T-helper 2 cell treated with Interferon-gamma antibody and Interleukin-4, amounts not matched to agents 100 ng/mL and 5 ng/mL, for 36 hours (primary cell): ENCODE data around the gene AHCTF1. TPM values are rescaled to one million over a fixed set of nuclear protein-coding genes. Genes with fewer than 3 reads are reported as not detected.

ENCODE experiments used
- intact Hi-C: fragments of 100-400 bp; cut with micrococcal nuclease; formaldehyde crosslinking; loops from one replicate; pipeline ENCODE4 v1.15.1; 2023
- total RNA-seq: library from RNA; stranded (reverse); gene quantifications from 2 replicates; pipeline ENCODE4 v1.2.3, GENCODE V29; 2022

AHCTF1 gene, protein sequence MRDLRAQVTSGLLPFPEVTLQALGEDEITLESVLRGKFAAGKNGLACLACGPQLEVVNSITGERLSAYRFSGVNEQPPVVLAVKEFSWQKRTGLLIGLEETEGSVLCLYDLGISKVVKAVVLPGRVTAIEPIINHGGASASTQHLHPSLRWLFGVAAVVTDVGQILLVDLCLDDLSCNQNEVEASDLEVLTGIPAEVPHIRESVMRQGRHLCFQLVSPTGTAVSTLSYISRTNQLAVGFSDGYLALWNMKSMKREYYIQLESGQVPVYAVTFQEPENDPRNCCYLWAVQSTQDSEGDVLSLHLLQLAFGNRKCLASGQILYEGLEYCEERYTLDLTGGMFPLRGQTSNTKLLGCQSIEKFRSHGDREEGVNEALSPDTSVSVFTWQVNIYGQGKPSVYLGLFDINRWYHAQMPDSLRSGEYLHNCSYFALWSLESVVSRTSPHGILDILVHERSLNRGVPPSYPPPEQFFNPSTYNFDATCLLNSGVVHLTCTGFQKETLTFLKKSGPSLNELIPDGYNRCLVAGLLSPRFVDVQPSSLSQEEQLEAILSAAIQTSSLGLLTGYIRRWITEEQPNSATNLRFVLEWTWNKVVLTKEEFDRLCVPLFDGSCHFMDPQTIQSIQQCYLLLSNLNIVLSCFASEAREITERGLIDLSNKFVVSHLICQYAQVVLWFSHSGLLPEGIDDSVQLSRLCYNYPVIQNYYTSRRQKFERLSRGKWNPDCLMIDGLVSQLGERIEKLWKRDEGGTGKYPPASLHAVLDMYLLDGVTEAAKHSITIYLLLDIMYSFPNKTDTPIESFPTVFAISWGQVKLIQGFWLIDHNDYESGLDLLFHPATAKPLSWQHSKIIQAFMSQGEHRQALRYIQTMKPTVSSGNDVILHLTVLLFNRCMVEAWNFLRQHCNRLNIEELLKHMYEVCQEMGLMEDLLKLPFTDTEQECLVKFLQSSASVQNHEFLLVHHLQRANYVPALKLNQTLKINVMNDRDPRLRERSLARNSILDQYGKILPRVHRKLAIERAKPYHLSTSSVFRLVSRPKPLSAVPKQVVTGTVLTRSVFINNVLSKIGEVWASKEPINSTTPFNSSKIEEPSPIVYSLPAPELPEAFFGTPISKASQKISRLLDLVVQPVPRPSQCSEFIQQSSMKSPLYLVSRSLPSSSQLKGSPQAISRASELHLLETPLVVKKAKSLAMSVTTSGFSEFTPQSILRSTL (N-terminal part only)
- total RNA-seq = 36.2 and 40.9 TPM in 2 replicates

DNA sequence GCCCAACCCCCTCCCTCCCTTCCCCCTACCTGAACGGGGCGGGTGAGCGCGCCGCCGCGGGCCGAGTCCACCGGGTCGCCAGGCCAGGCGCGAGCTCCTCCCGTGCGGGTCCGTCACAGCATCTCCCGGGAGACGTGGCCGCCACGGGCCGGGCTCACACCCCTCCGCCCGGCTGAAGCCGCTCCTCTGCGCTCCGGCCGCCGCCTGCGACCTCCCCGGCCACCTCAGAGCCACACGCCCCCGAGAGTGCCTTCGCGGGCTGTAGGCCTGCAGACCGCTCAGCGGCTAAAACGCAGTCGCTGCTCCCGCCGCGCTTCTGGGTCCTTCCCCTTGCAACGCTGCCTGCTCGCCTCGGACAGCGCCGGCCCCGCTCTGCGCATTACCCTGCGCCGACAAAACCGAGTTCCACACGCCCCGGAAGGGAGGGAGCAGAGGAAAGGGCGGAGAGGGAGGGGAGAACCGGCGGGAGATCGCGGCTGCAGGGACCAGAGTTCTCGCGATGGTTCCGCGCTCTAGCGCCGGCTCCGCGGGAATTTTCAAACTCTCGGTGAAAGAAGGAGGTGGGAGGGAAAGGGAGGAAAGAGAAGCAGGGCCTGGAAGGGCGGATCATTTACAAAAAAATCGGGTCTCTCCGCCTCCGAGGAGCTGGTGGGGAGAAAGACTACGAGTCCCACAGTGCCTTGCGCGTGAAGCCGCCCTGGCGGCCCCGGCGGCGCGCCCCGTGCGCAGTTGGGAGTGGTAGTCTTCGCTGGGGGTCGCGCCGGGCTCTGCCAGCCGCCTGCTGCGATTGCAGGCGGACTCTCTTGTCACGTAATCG lies at the start of gene AHCTF1:
AHCTF1 (minus strand) TSS at position 400 of the 817 bp plus-strand sequence. CDS start 13,578 bp downstream, outside the sequence.
- intact Hi-C loops = loop anchor here (1.0 to 5.0 kb wide), 10 partner anchors 15 to 1006 kb away; partner anchors contain the start of genes CNST, SMYD3, TFB2M and ZNF496

DNA sequence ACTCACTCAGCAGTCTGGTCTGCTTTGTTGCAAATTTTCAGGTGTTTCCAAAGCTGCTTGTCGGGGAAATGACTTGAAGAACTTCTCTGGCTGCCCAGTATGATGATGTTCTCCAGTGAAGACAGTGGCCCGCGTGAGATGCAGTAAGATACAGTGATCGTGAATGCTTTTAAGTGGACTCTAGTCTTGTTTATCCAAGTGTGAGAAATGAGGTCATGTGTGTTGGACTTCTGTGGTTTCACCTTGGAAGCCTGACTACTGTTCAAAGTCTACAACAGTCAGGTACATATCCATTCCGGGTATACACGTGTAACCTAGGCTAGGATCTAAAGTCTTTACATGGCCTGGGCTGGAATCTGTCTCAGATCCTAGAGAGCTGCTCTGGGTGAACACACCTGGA lies 47.0 kb upstream of the AHCTF1 start:
- intact Hi-C loops = no loop called here

GRCh38 chr1:246978281-246978680 lies 46.5 kb upstream of the AHCTF1 start:
- intact Hi-C loops = no loop called here

- intact Hi-C loops = loop anchor here (1.0 kb wide), 1 partner anchor 65 kb away; no protein-coding TSS in a partner anchor
Measured at GRCh38 chr1:246971969-246972368, 40.2 kb upstream of the AHCTF1 start.

DNA sequence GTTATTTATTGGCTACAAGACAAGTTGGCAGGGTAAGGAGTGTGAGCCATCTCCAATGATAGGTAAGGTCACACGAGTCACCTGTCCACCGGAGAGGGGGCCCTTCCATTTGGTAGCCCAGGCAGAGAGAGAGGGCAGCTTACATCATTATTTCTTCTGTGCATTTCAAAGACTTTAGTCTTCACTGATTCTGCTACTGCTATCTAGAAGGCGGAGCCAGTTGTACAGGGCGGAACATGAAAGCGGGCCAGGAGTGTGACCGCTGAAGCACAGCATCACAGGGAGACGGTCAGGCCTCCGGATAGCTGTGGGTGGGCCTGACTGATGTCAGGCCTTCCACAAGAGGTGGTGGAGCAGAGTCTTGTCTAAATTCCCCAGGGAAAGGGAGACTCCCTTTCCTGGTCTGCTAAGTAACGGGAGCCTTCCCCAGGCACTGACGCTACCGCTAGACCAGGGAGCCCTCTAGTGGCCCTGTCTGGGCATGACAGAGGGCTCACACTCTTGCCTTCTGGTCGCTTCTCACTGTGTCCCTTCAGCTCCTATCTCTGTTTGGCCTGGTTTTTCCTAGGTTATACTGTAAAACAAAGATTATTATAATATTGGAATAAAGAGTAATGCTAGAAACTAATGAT lies 39.5 kb upstream of the AHCTF1 start:
- intact Hi-C loops = loop anchor here (1.0 kb wide), 1 partner anchor 64 kb away; no protein-coding TSS in a partner anchor

DNA sequence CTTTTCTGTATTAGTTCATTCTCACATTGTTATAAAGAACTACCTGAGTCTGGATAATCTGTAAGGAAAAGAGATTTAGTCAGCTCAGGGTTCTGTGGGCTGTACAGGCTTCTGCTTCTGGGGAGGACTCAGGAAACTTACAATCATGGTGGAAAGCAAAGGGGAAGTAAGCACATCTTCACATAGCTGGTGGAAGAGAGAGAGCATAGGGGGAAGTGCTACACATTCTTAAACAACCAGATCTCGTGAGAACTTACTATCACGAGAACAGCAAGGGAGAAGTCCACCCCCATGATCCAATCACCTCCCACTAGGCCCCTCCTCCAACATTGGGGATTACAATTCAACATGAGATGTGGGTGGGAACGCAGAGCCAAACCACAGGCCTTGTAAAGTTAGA lies 37.9 kb upstream of the AHCTF1 start:
- intact Hi-C loops = no loop called here

- intact Hi-C loops = no loop called here
Measured at GRCh38 chr1:246966502-246966901, 34.8 kb upstream of the AHCTF1 start.

DNA sequence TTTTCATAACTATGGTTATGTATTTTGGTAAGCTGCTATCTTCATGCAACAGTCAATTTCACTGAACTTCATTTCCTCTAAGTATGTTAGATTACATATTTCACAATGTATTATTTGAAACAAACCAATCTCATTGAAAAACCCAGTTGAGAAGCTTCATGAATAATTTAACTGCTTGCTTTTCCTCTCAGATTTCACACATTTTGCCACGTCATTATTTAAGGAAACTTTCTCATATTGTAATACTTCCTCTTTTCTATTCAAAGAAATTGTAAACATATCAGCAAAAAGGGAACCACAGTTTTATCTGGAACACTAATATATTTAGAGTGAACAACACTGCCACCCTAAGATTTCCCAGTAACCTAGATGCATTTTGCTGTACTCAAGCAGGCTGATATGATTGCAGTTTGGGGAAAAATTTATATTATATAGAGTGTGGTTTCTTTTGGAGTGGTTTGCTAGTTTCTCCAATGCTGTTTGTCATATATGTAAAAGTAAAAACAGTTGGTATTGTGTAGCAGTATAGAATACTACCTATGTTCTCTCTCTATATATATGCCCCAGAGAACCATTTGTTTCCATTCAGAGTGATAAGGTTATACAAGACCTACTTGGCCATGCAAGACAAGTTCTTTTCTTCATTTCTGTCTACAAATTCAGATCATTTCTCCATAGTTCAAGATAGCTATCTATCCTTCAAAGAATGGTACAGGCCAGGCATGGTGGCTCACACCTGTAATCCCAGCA lies 28.4 kb upstream of the AHCTF1 start:
- intact Hi-C loops = no loop called here

GRCh38 chr1:246954126-246954525 lies 22.4 kb upstream of the AHCTF1 start:
- intact Hi-C loops = no loop called here

DNA sequence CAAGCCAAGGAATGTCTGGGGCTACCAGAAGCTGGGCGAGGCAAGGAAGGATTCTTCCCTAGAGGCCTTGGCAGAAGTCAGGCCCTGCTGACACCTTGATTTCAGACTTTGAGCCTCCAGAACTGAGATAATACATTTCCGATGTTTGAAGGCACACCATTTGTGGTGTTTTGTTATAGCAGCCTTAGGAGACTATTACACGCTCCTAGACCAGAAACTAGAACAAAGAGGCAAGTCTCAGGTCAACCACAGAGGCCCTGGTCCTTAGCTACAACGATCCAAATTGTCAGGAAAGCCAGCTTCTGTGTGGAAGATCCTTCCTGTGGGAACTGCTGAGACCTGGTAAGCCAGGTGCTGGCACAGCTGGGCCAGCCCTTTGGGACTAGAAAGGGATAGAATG lies 19.7 kb upstream of the AHCTF1 start:
- intact Hi-C loops = no loop called here

GRCh38 chr1:246949956-246950355 lies 18.2 kb upstream of the AHCTF1 start:
- intact Hi-C loops = no loop called here

GRCh38 chr1:246947255-246947654 lies 15.5 kb upstream of the AHCTF1 start:
- intact Hi-C loops = no loop called here

DNA sequence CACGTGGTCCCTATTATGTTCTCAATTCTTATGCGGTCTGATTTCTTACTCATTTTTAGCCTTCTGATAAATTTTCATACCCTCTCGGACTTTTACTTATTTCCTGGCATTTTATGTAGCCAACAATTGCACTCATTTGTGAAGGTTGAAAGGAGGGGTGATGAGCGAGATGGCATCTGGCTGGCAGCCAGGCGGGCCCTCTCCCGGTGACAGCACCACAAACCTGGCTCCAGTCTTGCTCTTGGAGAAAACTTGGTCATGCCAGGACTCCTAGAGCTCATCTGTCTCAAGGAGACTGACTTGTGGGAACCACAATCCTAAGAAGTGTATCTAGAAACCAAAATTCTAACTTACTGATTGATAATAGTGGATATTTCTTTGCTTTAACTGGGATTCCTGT lies 14.6 kb upstream of the AHCTF1 start:
- intact Hi-C loops = no loop called here

DNA sequence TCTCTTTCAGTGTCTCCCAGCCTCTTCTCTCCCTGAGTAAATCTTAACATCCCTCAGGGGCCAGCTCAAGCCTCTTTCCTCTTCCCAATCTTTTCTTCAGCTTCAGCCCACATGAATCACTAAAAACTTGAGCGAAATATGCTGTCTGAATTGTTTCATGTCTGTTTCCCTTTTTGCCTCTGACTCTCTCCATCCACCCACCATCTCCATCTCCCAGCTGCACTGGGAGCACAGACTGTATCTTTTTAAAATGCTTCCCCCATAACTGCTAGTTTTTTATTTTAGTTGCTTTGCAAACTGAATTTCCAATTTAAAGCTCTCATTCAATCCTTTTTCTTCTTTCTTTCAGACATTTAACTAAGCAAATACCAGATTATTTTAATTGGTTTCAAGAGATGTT lies 3.0 kb upstream of the AHCTF1 start:
- intact Hi-C loops = loop anchor here (5.0 kb wide), 4 partner anchors 237 to 1003 kb away; partner anchors contain the start of gene SMYD3

DNA sequence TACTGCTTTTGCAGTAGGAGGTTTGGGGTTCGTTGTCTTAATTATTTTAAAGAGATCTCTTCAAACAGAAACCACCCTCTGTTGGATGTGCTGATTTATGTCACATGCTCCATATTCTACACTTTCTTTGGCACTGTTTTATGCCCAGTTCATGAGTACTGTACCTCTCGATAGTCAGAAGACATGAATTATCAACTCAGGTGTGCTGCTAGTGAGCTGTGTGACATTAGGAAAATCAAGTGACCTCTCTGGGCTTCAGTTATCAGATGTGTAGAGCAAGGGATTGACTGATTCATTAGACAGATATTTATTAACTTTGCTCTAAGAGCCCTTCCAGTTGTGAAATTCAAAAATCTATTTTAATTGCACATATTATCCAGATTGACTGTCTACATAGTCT lies 2.1 kb upstream of the AHCTF1 start:
- intact Hi-C loops = loop anchor here (5.0 kb wide), 4 partner anchors 237 to 1003 kb away; partner anchors contain the start of gene SMYD3

- intact Hi-C loops = loop anchor here (1.0 to 5.0 kb wide), 7 partner anchors 172 to 1005 kb away; partner anchors contain the start of genes CNST, SMYD3, TFB2M and ZNF669
Measured at GRCh38 chr1:246932366-246932700, 585 bp upstream of the AHCTF1 start.

DNA sequence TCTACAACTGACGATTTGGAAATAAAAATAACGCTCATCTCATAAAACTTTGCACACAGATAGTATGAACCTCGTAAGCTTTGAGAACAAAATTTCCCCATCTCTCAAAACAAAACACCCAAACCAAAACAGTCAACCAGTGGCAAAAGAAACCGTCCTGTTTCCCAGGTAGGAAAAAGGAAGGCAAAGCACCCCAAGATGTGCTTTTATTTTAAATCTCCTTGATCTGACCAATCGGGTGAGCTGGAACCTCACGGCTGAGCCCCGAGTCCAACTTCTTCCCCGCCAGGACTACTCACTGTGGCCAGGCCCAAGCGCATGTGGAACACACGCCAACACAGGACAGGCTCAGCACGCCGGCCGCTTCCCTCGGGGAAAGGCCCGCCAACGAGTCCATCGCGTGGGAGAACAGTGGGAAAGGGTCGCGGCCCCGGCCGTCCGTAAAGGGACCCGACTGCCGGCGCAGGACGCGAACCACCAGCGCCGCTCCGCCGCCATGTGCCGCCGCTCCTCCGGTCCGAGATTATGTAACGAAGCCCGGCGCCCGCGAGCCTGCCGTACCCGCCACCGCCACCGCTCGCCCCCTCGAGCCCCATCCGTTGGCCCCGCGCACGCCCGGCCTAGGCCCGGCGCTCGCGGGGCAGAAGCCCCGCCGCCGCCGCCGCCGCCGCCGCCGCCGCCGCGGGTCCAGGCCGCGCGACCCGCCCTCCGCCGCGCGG lies 759 bp downstream of the AHCTF1 start:
- intact Hi-C loops = loop anchor here (1.0 to 5.0 kb wide), 7 partner anchors 14 to 1006 kb away; partner anchors contain the start of genes SMYD3, ZNF496 and ZNF670

GRCh38 chr1:246925997-246926626 lies 5.6 kb downstream of the AHCTF1 start:
- intact Hi-C loops = no loop called here
